Measurements from ENCODE around the gene RAPGEF2.

- TF ChIP-seq CTCF (IDR thresholded peaks at IDR 0.05) = no peak
- TF ChIP-seq ZFX (IDR thresholded peaks at IDR 0.05; ENCODE audit: borderline replicate concordance) = no peak
These were observed 170.2 kb downstream of the RAPGEF2 start for GRCh38 chr4:159273141-159273438.

Data from 22Rv1 (cell line).